Activated gamma-delta T cell treated with anti-CD3 and anti-CD28 coated beads, Interleukin-2, amount 50 U/mL, for 16 hours (primary cell): Measurements from ENCODE around the gene ABCG1.
"Not testable (repeated sequence)": the region's sequence is repeated elsewhere in the genome, so short reads cannot be mapped to it uniquely, and the experiment has no call there.

ENCODE experiments used
- DNase-seq: peaks from one replicate; pipeline ENCODE4 v3.0.0-alpha.2; 2020; ENCODE audit warnings: low read depth

Gene ABCG1

DNA sequence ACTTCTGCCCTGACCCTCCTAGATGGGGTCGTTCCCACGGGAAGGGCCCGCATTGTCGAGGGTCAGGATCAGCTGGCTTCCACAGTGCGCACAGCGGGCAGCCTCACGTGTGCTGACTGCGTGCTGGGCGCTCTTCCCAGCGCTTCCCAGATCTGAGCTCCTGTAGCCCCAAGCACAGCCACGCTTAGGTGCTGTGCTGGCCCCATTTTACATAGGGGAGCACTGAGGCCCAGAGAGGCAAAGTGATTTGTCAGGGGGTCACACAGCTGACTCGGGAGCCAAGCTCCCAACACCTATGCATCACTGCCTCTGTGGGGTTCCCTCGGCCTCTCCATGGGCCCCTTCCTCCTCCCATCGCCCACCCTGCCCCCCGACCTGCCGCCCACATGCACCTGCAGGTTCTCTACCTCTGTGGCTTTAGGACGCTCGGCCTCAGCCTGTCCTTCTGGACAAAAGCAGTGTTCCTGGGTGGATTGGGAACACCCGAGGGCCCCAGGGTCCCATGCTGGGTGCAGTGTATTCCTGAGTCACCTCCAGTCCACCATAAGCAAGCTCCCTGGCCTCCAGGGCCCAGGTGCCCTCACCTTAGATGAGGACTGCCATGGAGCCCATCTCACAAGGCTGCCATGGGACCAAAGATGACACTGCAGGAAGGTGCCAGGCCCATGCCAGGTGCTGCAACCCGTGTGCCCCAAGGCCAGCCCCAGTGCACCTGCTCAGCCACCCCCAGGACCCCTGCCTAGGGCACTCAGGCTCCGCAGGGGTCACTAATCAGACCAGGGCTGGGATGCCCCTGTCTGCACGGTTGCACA, 73.0 kb downstream of the ABCG1 start:
- no peak for DNase-seq

DNA sequence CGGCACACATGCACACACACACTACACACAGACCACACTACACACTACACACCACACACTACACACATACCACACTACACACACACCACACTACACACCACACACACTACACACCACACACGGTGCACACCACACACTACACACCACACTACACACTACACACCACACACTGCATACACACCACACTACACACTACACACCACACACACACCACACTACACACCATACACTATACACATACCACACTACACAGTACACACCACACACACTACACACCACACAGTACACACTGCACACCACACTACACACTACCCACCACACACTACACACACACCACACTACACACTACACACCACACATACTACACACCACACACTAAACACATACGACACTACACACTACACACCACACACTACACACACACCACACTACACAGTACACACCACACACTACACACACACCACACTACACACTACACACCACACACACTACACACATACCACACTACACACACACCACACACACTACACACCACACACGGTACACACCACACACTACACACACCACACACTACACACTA, 73.7 kb downstream of the ABCG1 start:
- DNase-seq = not testable (repeated sequence)

DNA sequence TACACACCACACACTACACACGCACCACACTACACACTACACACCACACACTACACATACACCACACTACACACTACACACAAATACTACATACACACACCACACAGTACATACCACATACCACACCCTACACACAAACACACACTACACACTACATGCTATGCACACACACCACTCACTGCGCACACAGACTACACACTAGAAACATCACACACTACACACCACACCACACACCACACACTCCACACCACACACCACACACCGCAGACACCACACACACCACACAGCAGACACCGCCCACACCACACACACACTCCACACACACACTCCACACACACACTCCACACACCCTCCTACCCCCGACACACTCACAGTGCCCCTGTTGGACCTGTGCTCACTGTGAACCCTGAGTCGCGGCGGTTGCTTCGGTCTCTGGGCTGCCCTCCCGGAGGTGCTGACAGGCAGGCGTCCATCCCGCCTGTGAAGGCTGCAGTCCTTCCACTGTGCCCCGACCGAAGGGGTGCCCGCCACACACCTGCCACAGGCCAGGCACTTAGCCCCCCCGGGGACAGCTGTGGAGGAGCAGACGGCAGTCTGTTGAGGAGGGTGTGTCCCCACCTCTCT, 74.8 kb downstream of the ABCG1 start:
- DNase-seq = no peak

DNA sequence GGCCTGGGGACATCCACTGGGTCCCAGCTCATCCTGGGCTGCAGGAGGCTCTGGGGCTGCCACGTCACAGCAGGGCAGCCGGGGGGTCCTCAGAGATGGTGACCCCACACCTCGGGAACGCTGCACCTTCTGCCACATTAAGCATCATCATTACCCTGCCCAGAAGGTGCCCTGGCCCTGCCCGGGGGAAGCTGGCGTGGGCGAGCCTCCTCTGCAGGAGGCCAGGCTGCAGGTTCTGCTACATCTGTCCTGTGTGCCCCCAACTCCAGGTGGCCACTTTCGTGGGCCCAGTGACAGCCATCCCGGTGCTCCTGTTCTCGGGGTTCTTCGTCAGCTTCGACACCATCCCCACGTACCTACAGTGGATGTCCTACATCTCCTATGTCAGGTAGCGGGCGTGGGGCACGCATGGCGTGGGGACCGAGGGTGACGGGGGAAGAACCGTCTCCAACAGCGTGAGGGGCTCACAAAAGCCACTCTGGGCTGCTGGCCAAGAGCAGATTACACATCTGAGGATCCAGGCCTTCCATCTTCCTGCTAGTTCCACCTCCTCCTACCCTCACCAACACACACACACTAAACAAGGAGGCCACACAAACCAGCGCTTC, 75.4 kb downstream of the ABCG1 start:
- no peak for DNase-seq

DNA sequence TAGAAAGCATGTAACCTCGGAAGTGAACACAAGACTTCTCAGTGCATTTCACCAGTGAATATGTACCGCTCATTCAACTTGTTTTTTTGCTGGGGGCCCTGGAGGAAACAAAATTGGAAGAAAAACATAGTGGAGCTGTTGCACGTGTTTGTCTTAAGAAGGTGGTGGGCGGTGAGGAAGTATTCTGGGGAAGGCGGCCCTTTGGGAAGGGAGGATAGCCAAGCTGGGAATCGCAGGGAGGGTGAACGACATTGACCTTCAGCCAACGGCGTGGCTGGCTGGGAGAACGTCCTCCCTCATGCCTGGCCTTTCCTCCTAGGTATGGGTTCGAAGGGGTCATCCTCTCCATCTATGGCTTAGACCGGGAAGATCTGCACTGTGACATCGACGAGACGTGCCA, 76.9 kb downstream of the ABCG1 start:
- DNase-seq = no peak

DNA sequence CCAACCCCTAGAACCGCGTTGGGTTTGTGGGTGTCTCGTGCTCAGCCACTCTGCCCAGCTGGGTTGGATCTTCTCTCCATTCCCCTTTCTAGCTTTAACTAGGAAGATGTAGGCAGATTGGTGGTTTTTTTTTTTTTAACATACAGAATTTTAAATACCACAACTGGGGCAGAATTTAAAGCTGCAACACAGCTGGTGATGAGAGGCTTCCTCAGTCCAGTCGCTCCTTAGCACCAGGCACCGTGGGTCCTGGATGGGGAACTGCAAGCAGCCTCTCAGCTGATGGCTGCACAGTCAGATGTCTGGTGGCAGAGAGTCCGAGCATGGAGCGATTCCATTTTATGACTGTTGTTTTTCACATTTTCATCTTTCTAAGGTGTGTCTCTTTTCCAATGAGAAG, 77.6 kb downstream of the ABCG1 start:
- no peak for DNase-seq

DNA sequence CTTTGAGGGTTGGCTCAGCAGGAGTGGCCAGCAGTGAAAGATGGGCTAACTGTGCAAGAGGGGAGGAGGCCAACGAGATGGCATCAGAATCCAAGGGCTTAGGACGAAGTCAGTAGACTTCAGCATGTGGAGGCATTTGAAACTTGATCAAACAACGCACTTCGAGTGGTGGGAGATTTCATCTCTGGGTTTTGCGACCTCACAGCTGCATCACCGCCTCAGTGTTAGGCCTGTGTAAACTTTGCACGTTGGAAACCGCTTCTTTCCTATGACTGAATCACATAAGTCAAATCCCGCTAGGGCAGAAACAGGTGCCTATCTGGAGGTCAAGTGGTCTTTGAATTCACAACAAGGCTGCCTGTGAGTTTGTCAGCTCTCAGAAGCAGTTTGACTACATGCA, 78.4 kb downstream of the ABCG1 start:
- no peak for DNase-seq

DNA sequence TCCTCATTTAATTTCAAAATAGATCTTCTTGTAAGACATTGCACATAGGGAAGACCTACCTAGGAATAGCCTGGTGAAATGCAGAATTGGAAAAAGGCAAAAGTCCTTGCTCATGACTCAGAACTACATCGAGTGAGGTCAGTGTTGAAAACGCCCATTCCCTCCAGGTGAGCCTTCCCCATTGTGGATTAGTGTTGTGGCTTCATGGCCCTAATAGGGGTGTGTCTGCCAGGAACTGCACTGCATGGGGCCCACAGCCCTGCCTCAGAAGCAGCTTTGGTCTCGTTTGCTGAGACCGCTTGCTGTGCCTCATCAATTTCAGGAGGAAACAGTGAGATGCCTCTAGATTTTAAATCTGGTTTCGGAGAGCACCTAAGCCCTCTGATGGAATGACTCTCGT, 79.3 kb downstream of the ABCG1 start:
- DNase-seq = no peak

DNA sequence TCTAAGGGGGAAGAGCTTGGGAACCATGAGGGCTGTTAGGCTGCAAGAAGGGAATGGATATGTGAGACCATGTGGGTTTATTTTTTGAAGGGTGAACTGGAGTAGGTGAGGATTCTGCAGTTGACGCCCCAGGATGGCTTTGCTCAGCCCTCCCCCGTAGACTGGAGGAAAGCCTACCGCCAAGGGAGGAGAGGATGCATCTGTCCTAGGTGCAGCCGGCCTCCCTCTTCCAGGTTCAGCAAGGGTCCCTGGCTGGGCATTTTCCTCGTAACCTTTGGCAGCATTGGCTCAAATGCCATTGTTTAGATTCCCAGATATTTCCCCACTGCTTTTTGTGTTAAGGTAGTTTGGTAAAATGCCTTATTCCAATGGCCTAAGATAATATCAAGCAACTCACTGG, 79.7 kb downstream of the ABCG1 start:
- no peak for DNase-seq

DNA sequence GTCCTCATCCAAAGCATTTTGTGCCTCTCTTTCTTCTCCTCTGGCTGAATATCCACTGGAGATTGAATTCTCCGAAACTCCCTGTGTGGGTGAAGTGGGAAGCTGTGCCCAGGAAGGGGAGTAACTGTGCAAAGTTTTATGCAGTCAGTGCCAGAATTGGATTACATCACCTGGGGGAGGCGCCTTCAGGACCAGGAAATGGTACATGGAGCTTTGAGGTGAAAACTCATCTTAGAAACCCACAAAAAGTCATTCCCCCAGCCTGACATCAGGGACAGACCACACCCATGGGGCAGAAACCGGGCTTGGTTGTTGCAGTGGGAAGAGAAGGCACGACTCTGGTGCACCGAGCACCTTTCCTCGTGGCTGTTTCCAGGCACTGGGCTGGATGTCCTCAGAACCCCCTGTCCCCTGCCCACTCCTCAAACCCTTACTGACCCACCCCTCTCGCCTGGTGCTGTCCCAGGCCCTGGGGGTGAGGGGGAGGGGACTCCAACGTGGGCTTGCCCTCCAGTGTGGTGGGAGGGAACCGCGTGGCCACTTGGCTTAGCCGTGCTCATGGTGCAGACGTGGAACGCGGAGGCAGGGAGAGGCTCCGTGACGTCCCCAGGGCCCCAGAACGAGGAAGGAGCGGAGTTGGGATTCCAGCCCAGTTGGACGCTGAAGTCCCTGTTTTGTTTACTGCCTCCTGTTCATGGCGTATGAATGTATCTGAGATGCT, 80.5 kb downstream of the ABCG1 start:
- DNase-seq = no peak

DNA sequence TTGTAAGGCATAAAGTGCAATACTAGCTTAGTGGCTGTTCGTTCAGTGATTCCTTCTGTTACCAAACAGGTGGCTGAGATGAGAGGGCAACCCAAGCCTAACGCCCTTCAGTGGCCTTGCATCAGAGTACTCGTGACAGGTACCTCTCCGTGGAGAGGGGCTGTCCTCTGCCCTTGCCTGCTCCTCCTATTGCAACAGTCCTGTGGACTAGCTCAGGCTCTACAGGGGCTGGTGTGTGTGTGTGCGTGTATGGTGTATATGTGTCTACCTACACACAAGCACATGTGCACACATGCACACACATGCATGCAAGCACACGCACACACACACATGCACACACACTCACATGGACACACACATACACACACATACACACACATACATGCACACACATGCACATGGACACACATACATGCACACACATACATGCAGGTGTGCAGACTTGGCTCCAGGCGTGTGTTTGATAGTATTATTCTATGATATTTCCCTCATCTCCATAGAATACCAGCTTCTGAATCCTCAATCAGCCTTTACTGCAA, 81.2 kb downstream of the ABCG1 start:
- DNase-seq = no peak

DNA sequence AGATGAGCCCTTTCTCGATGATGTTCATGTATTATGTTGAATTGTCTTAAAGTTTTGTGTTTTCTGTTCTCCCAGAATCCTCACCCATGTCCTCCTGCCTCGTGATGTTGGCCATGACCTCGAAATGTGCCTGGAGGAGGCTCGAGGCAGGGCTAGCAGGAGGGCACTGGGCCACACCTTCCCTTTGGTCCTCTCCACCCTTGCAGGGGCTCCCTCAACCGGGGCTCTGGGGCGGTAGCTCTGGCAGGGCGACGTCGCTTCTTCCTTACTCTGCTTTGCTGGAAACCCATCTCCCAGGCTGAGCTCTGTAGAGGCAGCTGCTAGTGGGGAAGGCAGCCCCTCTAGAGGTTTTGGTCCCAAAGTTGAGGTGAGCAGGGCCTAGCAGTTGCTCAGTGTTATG, 82.0 kb downstream of the ABCG1 start:
- DNase-seq = no peak

DNA sequence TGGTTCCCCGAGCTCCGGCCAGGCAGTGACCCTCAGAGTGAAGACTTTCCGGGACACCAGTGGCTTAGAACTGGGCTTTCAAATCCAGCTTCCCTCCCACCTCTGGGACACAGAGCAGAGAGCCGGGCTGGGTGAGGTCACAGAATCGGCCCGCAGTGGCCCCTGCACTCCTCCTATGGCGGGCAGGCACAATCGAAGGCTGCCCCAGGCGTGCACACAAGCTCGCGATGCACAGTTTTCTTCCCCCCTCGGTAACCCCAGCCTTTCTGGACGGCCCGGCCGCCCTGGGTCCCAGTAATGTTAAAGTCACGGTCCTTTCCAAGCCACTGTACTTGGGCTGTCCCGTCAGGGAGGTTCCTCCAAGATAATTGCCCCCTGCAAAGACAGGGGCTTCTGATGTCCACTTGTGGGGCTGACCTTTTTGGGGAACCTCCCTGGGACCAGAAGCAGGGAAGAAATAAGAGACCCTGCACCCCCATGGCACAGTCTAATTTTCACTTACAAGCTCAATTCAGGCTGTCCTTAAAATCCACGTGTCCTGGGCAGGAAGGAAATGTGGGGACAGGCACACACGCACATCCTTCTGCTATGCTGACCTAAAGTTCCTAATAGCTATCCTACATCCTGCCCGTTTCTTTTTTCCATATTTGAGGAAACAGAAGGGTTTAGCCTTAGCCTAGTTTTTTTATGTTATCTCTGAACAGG, 82.6 kb downstream of the ABCG1 start:
- no peak for DNase-seq

DNA sequence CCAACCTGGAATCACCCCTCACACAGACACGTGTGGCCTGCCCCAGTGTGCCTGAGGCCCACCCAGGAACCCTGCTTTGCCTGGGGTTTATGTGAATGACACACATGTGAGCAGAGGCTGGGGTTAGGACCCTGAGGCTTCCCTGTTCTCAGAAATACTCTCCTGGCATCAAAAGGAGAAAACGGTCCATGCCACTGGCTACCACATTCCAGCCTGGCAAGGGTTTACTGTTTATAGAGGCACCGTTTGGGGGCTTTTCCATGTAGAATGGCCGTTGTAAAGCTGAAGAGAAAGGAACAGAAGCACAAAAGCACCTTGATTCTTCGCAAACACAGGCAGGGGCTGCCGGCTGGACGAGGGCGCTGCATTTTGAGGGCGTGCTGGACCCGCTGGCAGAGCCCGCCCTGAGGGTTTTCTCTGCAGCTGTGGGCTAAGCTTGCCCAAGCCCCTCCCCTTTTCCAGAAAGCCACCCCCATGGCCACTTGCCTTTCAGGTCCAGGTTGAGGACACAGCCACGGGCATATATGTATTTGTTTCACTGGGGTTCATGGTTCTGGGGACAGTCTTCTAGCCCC, 83.2 kb downstream of the ABCG1 start:
- DNase-seq = no peak

DNA sequence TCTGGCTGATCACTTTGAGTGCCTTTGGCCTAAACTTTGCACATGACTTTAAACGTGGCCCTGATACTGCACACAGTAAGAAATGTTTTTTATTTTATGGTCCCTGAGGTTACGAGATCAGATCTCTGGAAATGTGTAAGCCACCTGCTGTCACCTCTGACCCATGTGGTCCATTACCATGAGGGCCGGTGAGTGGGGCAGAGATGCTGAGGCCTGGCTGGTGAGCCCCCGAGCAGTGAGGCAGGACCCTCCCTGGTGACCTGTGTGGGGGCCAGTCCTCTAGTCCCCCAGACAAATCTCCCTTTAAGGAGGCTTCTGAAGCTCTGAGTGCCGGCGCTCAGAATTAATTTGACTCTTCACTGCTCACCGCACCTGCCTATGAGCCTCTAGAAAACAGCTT, 83.9 kb downstream of the ABCG1 start:
- DNase-seq = no peak

DNA sequence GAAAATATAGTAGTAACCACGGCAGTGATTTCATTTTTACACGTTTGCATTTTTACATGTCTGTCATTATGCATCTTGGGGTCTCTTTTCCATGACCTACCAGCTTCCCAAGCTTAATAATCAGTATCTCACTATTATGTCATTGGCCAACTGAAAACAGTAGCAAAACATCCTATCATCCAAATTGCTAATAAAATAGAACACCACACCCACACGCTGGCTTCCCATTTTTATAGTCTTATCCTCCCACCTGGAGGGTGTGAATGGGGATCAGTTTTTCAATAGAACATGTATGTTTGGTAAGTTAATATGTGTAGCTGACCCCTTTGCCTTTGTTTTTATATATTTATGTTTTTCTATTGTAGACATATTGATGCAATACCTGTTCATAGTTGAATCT, 84.5 kb downstream of the ABCG1 start:
- DNase-seq = no peak

DNA sequence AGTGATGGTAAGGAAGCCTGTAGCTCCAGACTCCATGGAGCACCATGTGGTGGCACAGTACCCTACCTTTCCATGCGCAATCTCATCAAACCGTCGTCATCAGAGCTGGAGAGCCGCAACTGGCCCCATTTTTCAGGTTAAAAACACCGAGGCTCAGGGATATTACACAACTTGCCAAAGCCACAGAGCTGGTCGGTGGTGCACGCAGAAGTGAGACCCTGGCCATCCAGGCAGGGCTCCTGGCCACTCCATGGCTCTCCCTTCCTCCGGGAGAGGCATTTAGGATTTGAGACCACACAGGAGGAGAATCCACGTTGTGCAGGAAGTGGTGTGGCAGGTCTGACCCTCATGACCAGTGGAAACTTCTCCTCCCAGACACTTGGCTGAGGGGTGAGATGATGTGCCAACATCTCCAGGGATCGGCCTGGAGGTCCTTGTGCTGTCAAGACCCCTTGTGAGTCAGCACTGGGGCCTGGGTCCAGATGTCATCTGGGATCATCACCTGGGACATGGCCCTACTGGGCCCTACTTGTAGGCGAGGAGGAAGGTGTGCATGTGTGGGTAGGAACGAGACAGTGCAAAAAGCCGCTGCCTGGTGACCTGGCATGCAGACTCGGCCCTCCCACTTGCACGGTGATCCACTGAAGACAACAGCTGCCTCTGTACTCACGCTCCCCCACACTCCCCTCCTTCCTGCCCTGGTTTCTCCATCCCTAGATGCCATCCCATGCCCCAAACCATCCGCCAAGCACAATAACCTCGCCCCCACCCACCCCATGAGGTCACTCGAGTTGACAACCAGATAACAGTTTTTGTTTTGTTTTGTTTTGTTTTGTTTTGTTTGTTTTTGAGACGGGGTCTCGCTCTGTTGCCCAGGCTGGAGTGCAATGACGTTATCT, 85.9 kb downstream of the ABCG1 start:
- no peak for DNase-seq

DNA sequence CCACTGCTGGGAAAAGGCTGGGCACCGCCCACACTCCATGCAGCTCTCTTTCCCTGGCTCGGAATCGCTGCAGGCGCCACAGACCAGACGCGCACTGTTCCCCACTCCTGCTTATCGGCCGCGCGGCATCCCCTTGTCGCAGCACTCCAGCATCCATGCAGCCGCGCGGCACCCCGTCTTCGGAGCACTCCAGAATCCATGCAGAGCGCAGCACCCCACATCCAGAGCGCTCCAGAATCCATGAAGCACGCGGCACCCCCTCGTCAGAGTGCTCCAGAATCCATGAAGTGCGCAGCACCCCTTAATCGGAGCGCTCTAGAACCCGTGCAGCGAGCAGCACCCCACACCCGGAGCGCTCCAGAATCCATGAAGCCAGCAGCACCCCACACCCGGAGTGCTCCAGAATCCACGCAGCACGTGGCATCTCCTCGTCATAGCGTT, 86.8 kb downstream of the ABCG1 start:
- no peak for DNase-seq

DNA sequence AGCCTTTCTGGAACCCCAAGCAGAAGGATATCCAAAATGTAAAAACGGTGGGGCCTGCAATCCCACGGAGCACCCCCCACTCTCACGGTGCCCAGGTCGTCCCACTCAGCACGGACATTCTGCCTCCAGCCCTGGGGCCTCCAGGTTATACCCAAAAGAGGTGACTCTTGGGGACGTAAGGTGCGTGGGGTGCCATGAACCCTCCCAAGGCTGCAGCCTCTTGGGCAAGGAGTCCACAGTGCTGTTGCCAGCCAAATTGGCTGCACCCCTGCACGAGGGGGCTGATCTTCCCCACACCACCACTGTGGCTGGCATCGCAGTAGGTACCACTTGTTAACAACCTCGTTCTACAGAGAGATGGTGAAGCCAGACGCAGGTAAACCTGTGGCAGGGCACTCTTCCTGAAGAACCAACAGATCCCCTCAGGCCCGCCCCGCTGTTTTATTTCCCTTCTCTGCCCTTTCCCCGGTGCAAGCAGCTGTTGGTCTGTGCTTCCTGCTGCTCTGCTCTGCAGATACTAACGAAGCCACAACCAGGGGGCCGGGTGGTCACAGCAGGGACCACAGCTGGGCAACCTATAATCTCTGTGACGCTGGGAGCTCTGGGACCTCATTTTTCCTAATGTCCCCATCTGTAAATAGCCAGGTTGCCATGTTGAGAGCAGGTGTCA, 87.6 kb downstream of the ABCG1 start:
- DNase-seq = no peak

DNA sequence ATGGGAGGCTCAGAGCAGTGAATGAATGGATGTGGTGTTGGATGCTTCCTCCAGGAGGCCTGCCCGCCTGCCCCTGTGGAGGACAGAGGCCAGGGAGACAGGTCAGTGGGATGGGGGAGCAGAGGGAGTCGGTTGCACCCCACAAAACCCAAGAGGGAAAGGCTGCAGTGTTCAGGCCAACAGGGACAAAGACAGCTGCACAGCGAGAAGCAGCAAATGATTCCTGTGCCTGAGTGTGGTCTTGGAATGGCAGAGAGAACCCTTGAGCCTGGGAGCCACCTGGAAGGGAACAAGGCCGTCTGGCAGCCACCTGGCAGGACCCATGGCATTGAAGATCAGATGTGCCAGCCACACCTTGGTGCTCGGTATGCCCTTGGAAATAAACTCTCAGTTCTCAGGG, 88.2 kb downstream of the ABCG1 start:
- DNase-seq = no peak
